Measurements from ENCODE around the gene DUSP1. TPM values are rescaled to one million over a fixed set of nuclear protein-coding genes. Genes with fewer than 3 reads are reported as not detected.

The DUSP1 gene
- total and polyA plus RNA-seq, 2 of the 13 experiments (the other 11 are each of a cell fraction or from before 2014, with no cell fraction given): 27.1 to 55.5 TPM

DNA sequence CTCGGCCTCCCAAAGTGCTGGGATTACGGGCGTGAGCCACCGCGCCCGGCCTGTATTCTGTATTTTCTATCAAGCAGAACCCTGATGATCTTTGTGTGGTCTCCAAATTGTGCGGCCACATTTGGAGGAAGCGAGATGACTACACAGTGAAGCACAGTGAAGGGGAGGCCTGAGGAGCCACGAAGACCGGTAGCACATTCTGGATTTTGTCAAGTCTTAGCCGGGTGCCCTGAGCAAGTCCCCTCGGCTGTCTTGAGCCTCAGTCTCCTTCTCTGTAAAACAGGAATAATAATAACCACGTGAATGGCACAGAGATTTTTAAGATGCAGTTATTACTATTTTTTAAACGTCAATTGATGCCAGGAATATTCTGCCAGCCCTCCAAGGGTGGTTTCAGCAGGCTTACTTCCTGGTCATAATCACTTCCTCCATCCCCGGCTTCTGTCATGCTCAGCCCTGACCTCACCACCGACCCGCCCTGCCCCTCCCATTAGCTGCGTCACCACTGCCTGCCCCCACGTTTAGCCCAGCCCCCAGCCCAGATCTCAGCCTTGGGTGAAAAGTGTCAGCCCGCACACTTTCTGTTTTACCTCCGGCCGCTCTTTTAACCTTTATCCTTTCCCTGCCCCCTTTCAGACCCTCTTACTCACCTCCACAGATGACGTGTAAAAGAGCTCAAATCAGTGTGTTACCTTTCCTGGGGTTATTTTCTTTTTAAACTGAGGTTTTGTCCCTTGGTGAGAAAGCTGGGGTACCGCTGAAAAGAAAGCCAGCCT is 36.1 kb upstream of the DUSP1 start (continued):
- TF ChIP-seq, protein P1, sequence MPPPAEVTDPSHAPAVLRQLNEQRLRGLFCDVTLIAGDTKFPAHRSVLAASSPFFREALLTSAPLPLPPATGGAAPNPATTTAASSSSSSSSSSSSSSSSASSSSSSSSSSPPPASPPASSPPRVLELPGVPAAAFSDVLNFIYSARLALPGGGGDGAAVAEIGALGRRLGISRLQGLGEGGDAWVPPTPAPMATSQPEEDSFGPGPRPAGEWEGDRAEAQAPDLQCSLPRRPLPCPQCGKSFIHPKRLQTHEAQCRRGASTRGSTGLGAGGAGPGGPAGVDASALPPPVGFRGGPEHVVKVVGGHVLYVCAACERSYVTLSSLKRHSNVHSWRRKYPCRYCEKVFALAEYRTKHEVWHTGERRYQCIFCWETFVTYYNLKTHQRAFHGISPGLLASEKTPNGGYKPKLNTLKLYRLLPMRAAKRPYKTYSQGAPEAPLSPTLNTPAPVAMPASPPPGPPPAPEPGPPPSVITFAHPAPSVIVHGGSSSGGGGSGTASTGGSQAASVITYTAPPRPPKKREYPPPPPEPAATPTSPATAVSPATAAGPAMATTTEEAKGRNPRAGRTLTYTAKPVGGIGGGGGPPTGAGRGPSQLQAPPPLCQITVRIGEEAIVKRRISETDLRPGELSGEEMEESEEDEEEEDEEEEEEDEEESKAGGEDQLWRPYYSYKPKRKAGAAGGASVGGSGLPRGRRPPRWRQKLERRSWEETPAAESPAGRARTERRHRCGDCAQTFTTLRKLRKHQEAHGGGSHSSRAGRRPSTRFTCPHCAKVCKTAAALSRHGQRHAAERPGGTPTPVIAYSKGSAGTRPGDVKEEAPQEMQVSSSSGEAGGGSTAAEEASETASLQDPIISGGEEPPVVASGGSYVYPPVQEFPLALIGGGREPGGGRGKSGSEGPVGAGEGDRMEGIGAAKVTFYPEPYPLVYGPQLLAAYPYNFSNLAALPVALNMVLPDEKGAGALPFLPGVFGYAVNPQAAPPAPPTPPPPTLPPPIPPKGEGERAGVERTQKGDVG (CRISPR knock-in tag; IDR thresholded peaks at IDR 0.05; ENCODE audit: borderline replicate concordance): no peak
- TF ChIP-seq CHD4 (IDR thresholded peaks at IDR 0.05; ENCODE audit: borderline replicate concordance, low read length) (no peak), TCF7L2 (IDR thresholded peaks at IDR 0.05; ENCODE audit: low read depth, low read length) (no peak), ZNF431 (CRISPR knock-in tag; IDR thresholded peaks at IDR 0.05; ENCODE audit: borderline replicate concordance, low read depth) (no peak), RFXAP (CRISPR knock-in tag; IDR thresholded peaks at IDR 0.05; ENCODE audit: borderline replicate concordance) (no peak), DNMT1 (CRISPR knock-in tag; IDR thresholded peaks at IDR 0.05) (no peak), ASH2L (IDR thresholded peaks at IDR 0.05; ENCODE audit: insufficient read length, low read depth, low read length) (no peak), ZNF329 (CRISPR knock-in tag; IDR thresholded peaks at IDR 0.05; ENCODE audit: low read depth) (peak; percentile 32; the same call in 1 of the 2 replicates), IKZF1 (IDR thresholded peaks at IDR 0.05) (no peak), SETDB1 (CRISPR knock-in tag; IDR thresholded peaks at IDR 0.05; ENCODE audit: borderline replicate concordance) (no peak), CEBPB (IDR thresholded peaks at IDR 0.05; ENCODE audit: borderline replicate concordance, low read depth, low read length) (0 out of 2 replicates have a peak, but pooled peaks have one; percentile 10)
- TF ChIP-seq, protein P2, sequence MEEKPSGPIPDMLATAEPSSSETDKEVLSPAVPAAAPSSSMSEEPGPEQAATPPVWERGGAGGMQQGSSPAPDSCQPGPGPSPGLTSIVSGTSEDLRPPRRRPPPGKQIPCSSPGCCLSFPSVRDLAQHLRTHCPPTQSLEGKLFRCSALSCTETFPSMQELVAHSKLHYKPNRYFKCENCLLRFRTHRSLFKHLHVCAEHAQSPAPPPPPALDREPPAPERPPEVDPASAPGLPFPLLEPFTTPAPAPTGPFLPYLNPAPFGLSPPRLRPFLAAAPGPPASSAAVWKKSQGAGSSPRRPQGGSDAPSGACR (CRISPR knock-in tag; IDR thresholded peaks at IDR 0.05): peak; percentile 24; the same call in 1 of the 2 replicates
- TF ChIP-seq, protein P3, sequence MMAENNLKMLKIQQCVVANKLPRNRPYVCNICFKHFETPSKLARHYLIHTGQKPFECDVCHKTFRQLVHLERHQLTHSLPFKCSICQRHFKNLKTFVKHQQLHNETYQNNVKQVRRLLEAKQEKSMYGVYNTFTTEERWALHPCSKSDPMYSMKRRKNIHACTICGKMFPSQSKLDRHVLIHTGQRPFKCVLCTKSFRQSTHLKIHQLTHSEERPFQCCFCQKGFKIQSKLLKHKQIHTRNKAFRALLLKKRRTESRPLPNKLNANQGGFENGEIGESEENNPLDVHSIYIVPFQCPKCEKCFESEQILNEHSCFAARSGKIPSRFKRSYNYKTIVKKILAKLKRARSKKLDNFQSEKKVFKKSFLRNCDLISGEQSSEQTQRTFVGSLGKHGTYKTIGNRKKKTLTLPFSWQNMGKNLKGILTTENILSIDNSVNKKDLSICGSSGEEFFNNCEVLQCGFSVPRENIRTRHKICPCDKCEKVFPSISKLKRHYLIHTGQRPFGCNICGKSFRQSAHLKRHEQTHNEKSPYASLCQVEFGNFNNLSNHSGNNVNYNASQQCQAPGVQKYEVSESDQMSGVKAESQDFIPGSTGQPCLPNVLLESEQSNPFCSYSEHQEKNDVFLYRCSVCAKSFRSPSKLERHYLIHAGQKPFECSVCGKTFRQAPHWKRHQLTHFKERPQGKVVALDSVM (CRISPR knock-in tag; IDR thresholded peaks at IDR 0.05): no peak
- TF ChIP-seq, protein P4, sequence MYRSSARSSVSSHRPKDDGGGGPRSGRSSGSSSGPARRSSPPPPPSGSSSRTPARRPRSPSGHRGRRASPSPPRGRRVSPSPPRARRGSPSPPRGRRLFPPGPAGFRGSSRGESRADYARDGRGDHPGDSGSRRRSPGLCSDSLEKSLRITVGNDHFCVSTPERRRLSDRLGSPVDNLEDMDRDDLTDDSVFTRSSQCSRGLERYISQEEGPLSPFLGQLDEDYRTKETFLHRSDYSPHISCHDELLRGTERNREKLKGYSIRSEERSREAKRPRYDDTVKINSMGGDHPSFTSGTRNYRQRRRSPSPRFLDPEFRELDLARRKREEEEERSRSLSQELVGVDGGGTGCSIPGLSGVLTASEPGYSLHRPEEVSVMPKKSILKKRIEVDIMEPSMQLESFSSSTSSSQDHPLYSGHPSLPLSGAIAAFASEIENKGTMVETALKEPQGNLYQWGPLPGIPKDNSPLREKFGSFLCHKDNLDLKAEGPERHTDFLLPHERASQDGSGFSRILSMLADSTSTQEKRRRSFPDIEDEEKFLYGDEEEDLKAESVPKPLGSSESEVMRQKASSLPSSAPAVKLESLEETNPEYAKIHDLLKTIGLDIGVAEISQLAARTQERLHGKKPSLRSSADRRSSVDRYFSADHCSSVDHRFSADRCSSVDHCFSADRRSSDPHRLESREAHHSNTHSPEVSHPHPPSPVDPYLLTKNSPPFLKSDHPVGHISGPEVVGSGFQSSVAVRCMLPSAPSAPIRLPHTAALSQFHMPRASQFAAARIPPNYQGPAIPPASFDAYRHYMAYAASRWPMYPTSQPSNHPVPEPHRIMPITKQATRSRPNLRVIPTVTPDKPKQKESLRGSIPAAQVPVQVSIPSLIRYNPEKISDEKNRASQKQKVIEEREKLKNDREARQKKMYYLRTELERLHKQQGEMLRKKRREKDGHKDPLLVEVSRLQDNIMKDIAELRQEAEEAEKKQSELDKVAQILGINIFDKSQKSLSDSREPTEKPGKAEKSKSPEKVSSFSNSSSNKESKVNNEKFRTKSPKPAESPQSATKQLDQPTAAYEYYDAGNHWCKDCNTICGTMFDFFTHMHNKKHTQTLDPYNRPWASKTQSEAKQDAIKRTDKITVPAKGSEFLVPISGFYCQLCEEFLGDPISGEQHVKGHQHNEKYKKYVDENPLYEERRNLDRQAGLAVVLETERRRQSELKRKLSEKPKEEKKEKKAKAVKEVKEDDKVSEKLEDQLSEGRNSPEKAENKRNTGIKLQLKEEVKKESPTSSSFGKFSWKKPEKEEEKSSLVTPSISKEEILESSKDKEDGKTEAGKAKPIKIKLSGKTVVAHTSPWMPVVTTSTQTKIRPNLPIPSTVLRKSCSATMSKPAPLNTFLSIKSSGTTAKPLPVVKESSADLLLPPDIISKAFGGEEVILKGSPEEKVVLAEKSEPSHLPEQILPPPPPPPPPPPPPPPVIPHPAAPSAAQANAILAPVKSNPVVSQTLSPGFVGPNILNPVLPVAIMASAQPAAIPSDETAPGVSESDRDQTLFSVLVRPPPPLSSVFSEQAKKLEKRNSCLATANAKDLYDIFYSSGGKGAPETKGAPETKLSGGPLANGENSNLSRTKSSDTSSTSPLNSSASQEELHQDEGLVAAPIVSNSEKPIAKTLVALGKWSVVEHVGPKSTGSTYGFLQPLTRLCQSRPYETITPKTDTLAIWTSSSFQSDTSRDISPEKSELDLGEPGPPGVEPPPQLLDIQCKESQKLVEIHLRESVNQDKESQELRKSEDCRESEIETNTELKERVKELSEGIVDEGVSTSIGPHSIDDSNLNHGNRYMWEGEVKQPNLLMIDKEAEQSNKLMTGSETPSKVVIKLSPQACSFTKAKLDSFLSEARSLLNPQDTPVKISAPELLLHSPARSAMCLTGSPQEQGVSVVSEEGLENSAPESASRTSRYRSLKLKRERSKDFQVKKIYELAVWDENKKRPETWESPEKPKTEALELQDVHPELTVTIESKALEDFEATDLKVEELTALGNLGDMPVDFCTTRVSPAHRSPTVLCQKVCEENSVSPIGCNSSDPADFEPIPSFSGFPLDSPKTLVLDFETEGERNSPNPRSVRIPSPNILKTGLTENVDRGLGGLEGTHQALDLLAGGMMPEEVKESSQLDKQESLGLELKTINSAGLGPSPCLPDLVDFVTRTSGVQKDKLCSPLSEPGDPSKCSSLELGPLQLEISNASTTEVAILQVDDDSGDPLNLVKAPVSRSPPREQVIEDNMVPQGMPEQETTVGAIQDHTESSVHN (CRISPR knock-in tag; IDR thresholded peaks at IDR 0.05): no peak
